NCI-H1105 treated with DMSO at 0.1 percent for 48 hours (cell line): ENCODE data around the gene CLCNKB.
A peak's percentile ranks its signal among the peaks of the same experiment; 100 is the strongest.
"Not testable (repeated sequence)": the region's sequence is repeated elsewhere in the genome, so short reads cannot be mapped to it uniquely, and the experiment has no call there.

Source experiments
- DNase-seq: peaks from one replicate; lab custom pipeline; 2025; lab: John Stamatoyannopoulos, UW

The CLCNKB gene

DNA sequence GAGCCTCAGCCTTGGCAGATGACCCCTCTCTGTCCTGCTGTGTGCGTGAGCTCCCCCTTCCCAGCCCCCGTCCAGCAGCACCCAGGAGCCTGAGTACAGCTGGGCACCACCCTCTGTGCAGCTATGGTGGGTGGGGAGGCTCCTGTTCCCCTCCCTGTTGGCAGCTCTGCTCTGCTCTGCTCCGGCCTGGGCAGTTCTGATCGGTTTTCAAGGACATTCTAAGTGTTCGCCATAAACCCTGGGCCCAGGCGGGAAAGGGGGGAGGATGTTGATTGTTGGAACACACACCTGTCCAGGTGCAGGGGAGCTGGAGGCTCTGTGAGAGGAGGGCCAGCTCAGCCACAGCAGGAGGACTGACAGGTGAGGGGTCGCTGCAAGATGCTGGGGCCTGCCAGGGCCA is at the start of gene CLCNKB:
TSS of gene CLCNKB (plus strand) at position 262 of the 400 bp plus-strand sequence. CDS start 711 bp downstream, outside the sequence.
- DNase-seq = no peak

DNA sequence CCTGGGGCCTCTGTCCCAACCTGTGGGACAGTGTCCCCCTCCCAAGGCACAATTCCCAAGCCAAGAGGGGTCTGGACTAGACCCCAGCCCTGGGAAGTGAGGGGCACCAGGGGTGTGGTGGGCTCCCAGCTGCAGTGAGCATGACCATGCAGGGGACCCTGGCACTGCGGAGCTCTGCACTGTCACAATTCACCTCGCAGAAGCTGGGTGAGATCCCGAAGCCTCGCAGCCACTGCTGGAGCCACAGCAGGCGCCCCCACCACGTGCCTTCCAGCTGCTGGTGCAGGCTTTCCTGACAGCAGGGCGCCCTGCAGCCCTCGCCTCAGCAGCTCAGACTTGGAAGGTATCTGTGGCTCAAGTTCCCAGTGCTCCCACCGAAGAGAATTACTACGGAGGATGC is 49.5 kb upstream of the CLCNKB start:
- DNase-seq = no peak

DNA sequence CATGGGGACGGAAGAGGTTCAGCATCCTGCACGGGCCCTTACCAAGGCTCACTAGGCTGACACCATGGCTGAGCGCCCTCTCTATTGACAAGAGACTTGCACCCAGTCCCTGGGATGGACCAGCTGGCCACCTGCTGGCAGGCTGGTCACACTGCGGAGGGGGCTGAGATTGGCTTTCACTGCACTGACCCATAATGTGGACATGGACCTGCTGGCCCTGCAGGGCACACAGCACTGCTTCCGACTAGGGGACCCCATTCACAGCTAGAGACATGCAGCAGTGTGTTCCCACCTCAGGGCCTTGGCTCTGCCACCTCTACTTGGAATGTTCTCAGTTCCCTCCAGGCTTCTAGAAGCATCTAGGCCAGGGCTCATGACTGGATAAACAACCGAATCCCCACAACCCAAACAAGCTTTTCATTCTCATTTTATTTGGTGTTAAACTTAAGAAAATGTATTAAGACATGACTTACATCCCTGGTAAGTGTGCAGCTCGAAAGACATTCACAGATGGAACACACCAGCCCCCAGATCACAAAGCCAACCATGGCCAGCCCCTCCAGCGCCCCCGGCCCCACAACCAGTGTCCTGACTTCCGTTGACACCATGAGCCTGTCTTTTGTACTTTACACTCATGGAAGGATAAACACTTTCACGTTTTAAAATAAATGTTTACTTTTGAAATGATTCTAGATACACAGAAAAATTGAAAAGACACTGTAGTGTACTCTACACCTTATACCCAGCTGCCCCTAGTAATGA is 48.8 kb upstream of the CLCNKB start:
- DNase-seq = peak; percentile 32

DNA sequence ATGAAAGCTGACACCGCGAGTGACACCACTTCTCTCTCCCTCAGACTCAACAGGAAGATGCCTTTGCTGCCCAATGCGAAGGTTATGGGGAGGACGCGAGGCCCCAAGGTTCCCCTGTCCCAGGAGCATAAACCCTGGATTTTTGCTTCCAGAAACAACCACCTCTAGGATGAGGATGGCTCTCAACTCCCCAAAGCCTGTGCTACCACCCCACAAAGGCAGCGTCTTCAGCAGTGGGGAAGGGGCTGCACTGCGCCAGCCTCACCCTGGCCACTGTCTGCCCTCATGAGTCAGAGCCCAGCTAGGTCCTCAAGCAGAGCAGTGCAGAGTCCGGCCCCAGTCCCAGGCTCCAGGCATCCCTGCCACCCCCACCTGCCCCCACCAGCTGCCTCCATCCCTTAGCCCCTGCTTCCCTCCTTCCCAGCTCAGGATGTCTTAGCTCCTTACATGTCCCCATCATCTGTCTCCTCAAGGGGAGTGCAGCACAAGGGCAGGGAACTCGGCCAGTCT is 46.5 kb upstream of the CLCNKB start:
- DNase-seq = no peak

DNA sequence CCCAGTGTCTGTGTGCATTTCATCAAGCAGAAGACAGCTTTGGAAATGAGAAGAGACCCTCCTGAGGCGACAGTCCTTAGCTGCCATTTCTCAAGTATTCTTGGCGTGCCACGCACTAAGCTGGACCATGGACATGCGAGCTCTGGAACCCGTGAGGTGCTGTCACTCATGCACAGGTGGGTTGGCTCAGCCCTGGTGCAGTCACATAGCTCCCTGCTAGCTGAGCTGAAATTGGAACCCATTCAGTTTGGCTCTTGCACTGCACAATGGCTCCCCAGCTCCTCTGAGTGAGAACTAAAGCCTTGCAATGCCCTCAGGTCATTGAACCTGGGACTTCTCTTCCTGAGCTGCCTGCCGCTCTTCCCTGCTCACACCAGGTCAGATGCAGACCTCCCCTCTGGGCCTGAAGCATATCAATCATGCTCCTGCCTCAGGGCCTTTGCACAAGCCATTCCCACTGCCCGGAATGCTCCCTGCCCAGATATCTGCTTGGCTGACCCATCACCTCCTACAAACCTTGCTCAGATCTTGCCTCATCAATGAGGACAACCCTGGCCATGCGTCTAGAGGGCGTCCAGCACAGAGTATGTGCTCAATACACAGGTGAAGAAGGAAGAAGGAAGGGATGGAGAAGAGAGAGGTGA is 45.8 kb upstream of the CLCNKB start:
- no peak for DNase-seq

DNA sequence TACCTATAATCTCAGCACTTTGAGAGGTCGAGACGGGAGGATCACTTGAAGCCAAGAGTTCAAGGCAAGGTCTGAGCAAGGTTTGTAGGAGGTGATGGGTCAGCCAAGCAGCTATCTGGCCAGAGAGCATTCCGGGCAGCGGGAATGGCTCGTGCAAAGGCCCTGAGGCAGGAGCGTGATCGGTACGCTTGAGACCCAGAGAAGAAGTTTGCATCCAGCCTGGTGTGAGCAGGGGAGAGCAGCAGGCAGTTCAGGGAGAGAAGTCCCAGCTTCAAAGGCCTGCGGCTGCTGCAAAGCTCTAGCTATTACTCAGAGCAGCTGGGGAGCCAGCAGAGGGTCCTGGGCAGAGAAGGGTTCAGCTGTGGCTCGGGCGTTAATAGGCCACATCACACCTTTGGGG is 44.7 kb upstream of the CLCNKB start:
- DNase-seq = no peak

DNA sequence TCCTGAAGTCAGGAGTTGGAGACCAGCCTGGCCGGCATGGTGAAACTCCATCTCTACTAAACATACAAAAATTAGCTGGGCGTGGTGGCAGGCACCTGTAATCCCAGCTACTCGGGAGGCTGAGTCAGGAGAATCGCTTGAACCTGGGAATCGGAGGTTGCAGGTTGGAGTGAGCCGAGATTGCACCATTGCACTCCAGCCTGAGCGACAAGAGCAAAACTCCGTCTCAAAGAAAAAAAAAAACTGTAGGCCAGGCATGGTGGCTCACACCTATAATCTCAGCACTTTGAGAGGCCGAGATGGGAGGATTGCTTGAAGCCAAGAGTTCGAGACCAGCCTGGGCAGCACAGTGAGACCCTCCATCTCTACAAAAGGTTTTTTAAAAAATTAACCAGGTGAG is 42.3 kb upstream of the CLCNKB start:
- not testable (repeated sequence) for DNase-seq

DNA sequence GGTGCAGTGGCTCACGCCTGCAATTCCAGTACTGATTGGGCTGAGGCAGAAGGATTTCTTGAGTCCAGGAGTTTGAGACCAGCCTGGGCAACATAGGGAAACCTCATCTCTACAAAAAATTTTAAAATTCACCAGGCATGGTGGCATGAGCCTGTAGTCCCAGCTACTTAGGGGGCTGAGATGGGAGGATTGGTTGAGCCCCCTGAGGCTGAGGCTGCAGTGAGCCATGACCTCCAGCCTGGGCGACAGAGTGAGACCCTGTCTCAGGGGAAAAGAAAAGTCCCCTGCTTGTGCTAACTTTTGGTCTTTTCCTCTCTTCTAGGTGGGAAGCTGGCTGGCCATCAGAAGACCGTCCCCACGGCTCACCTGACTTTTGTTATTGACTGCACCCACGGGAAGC is 38.0 kb upstream of the CLCNKB start:
- DNase-seq = no peak

DNA sequence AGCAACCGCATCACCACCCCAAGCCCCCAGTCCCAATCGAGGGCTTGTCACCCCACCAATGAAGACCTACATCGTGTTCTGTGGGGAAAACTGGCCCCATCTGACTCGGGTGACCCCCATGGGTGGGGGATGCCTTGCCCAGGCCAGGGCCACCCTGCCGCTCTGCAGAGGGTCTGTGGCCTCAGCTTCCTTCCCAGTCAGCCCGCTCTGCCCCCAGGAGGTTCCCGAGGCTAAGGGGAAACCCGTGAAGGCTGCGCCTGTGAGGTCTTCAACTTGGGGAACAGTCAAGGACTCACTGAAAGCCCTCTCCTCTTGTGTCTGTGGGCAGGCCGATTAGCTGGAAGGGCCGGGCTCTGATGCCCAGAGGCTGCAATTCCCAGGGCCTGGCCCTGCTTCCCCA is 37.6 kb upstream of the CLCNKB start:
- no peak for DNase-seq

DNA sequence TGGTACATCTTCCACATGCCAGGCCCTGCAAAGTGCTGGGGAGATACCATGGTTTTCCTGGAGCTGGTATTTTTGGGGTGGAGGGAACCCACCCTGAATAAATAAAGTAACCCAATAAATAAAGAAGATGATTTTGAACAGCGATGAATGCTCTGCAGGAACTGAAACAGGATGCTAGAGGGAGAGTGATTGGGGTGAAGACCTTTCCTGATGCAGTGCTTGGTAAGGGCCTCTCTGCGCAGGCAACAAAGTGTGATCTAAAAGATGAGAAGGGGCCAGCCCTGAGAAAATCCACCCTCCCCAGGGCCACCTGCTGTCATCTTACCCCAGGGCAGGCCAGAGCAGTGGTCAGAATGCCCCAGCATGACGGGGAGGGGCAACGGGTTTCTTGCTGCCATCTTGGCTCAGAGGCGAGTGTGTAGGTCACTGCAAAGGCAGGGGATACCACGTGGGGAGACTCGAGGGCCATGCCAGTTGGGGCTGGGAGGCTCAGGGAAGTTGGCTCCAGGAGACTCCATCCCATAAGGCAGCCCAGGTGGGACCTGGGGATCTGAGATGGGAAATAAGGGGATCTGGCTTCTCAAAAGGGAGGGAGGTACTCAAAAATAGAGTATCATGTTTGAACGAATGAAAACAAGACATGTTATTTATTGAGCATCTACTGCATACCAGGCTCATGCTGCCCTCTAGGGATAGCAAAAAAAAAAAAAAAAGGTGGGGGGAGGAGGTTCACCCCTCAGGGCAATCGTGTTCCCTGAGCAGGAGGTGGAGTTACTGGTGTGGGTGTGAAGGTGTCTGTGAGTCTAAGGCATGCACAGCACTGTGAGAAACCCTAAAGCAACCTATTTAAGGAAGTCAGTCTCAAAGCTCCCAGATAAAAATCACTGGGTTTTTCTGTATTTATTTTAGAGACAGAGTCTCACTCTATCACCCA is 36.8 kb upstream of the CLCNKB start:
- DNase-seq = no peak

DNA sequence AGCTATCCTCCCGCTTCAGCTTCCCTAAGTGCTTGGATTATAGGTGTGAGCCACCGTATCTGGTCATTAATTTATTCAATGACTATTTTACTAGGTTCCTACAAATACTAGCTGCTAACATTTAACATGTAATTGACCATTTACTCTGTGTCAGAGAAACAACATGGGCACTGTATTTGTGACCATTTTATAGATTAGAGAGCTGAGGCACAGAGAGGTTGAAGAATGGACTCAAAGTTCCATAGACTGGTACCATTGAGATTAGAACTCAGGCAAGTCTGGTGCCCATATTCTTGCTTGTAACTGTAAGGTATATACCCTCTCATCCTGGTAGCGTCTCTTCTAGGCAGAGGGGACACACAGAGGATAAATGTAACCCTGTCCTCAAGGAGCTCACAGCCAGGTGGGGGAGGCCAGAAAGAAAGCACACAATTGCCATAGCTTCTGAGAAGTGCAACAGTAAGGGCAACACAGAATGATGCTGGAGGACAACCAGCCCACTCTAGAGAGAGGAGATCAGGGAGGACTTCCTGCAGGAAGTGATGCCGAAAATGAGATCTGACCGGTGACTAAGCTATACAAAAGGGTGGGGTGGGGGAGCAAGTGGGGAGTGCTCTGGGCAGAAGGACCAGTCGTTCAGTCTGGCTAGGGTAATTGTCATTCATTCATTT is 35.8 kb upstream of the CLCNKB start:
- DNase-seq = no peak

DNA sequence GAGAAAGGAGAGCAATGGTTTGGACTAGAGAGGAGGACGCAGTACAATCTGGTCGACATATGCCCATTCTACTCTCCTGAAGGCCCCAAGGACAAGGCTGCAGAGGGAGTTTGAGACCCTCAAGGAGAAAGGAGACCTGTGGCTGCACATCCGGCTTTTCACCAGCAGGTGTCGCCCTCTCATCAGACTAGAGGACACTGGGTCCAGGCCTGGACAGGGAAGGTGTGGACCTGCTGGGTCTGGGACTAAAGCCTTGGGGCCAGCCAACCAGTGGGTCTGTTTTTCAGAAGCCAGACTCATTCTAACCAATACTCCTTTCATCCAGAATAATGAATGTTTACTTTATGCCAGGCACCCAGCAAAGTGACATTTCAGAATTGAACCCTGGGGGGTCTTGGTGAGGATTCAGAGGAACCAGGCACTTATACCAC is 34.5 kb upstream of the CLCNKB start:
- DNase-seq = peak; percentile 54

DNA sequence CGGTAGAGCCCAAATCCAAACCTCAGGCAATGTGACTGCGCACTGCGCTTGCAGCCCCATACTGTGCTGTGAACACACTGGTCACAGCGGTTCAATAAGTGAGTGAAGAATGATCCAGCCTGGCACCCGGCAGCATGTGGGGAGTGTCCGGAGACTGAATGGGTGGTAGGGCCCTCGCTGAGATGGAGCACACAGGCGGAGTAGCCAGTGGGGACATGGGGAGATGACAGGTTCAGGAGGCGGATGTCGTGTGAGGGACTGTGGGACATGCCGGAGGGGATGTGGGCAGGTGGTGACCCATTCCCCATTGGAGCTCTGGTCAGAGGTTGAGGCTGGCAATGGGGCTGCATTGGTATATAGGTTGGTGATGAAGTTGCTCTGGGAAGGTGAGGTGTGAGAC is 33.9 kb upstream of the CLCNKB start:
- no peak for DNase-seq

DNA sequence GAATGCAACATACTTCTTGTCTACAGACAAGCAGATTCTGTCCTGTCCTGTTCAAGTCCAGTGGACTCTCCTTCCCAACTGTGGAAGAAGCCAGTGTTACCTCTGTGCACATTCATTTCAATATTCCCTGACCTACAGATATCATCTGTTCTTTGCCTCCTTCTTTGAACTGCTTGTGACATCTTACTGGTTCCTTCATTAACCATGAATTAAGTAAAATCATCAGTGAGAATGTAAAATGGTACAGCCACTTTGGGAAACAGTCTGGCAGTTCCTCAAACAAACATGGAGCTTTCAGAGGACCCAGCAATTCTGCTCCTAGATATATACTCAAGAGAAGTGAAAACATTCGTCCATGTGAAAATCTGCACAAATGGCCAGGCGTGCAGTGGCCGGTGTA is 32.7 kb upstream of the CLCNKB start:
- DNase-seq = no peak

DNA sequence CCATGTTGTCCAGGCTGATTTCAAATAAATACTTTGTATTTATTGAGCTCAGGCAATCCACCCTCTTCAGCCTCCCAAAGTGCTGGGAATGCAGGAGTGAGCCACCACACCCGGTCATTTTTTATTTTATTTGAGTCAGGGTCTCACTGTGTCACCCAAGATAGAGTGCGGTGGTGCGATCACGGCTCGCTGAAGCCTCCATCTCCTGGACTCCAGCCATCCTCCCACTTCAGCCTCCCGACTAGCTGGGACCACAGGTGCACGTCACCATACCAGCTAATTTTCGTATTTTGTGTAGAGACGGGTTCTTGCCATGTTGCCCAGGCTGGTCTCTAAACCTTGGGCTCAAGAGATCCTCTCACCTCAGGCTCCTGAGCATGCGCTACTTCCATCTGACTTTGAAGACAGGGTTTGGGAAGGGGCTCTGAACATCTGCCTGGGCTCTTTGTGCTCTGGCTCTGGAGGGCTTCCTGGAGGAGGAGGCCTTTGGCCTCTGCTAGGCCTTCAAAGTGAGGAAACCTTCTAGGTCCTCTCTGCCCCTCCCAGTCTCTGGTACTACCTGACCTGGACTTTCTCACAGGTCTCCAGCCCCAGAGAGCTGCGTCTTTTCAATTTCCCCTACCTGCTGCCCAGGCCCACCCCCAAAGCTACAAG is 31.5 kb upstream of the CLCNKB start:
- no peak for DNase-seq

DNA sequence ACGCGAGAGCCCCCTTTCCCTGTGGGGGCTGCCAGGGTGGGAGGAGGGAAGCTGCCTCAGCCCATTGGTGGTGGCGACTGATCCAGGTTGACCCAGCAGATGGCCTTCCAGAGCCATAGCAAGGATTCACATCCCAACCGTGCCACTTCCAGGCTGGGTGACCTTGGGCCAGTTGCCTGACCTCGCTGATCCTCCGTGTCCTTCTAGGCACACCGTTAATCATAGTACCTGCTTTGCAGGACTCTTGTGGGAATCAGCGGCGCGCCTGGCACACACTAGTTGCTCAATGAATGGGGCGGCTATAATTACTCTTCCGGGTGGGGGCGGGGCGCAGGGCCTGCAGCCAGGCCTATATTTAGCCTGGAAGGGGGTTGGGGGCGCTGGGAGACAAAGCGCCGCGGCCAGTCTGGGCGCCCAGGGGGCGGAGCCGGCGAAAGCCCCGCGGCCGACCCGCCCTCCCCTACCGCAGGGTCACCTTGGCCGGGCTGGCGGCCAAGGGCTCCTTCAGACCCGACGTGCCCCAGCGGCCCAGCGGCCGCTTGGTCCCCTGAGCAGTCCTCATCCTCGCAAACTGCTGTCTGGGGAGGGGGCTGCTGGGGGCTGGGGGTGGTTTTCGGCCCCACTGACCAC is 30.9 kb upstream of the CLCNKB start:
- peak; percentile 18 for DNase-seq

DNA sequence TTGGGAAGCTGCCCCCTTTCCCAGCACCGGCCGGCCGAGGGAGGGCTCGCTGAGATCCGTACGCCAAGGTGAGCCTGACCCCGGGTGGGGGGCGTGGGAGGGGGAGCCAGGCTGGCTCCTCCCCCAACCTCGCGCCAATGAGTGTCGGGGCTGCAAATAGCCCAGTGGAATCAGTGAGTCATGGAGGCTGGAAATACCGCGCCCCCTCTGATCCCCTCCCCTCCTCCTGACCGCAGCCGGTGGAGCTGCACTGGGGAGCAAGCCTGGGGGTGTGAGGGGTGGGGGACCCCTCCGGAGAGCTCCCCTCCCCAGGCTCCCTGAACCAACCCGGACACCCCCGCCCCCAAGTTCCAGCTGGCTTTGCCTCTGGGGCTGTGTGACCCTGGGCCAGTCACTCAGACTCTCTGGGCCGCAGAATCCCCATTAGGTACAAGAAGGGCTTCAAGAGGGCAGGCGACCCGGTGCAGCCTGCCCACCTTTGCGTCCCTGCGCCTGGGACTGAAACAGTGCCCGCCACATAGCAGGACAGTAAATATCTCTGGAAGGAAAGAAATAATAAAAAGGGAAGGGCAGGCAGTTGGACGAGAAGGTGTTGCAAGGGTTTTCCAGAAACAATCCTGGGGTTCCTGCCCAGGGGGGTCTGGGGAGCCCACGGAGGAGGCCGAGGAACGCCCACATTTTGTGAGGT is 30.2 kb upstream of the CLCNKB start:
- no peak for DNase-seq

DNA sequence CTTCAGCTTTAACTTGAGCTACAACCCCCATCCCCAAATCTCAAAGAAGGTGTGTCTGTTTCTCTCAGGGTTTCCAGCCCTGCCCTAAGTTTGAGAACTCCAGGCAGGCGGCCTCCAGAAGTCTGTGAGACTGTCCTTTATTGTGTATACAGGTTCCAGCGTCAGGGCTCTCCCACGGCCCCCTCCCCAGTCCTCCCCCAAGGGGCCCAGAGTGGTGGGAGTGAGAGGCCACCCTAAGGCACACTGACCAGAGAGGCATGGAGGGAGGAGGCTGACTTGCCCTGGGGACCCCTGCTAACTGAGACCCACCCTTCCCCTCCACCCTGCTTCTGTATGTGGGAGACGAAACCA is 29.7 kb upstream of the CLCNKB start:
- no peak for DNase-seq

DNA sequence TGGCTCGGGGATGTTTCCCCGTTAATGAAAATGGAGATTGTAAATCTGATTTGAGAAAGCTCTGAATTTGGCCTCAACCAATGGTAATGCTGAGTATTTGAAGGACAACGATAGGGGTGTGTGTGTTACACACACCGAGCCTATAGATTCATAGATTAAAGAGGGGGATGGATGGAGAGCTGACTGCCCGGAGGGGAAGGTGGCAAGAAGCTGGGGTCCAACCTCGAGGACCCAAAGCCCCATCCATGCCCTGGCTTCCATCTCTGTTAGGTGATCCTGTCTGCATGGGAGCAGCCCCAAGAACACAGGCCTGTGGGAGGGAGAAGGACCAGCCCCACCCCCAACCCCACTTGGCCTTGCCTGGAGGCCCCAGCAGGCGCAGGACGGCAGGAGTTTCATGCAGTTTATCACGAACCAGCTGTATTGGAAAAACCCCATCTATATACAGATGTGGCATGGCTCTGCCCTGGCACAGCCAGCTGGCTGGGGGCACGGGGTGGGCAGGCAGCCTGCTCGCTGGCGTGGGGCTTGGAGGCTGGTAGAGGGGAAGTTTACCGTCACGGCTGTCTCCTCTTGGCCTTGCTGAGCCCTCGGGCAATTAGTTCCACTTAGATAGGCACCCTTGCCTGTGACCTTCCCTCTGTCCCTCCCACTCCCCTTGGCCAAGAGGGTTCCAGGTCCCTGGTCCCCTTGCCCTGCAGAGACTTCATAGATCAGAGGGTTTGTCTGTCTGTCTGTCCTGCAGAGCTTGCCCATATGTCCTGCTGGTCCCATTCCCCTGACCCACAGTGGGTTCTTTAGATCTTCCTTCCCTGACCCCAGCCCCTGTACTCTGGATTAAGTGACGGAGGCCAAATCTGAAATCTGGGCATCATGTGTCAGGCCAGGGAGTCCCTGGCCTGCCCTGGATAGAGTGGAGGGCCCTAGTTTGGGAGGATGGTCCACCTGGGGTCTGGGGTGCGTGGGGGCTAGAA is 28.8 kb upstream of the CLCNKB start:
- DNase-seq = no peak
